HCT116 (cell line): ENCODE measurements around the gene OSBPL1A. TPM values are rescaled to one million over a fixed set of nuclear protein-coding genes. Genes with fewer than 3 reads are reported as not detected.

Experiments
- ATAC-seq: fragments of 200-7000 bp; cut with Tn5 transposase; 2 replicates; pipeline ENCODE4 v1.9.1; 2020; ENCODE audit warnings: mild to moderate bottlenecking, moderate library complexity
- BruUV-seq: library from RNA; stranded (reverse); fragments of 400-500 nt; replicated peaks from 2 replicates; lab custom pipeline; 2021; lab: Mats Ljungman, UMichigan
- CTCF ChIA-PET: fragments of 300-600 bp; sonication (Branson Sonifier 250); formaldehyde crosslinking; loops from one replicate; lab custom pipeline; 2021; ENCODE audit warnings: antibody characterized with exemption; lab: Charles Lee
- POLR2A ChIA-PET: fragments of 300-600, 350-600 bp; sonication (Branson Sonifier 250); formaldehyde crosslinking; loops from one replicate; lab custom pipeline; 2021; ENCODE audit warnings: antibody characterized with exemption; lab: Charles Lee
- RAD21 ChIA-PET, 2 experiments: fragments of 300-600 bp; sonication (Branson Sonifier 250); formaldehyde crosslinking; loops; one replicate each; lab custom pipeline; 2023; ENCODE audit warnings: low total read pairs in 2 of 2; ENCODE audit not compliant: uncharacterized antibody in 2 of 2, unreplicated experiment in 2 of 2, low non-redundant PET in 1 of 2; lab: Charles Lee
- DNase-seq: peaks from one replicate; pipeline ENCODE4 v3.0.0-alpha.2; 2010; ENCODE audit warnings: low read depth, low spot score
- H2AFZ ChIP-seq: fragments of 200-600 bp; shearing (Covaris generic), sonication (generic); 2 replicates; pipeline ENCODE4 v1.6.1; 2017; ENCODE audit warnings: low read depth, mixed run types, mixed read lengths, antibody characterized with exemption, low read length; ENCODE audit not compliant: poor library complexity, severe bottlenecking
- H3K27ac ChIP-seq: 2 replicates; pipeline ENCODE4 v1.5.1; 2012; ENCODE audit warnings: low read depth, low read length
- H3K27me3 ChIP-seq: fragments of 200-600 bp; sonication (generic); 2 replicates; pipeline ENCODE4 v1.6.1; 2016; ENCODE audit warnings: mixed run types, low read length, mixed read lengths; ENCODE audit not compliant: insufficient read depth
- H3K36me3 ChIP-seq, 2 experiments: fragments of 200-500 bp in 1 of 2; fragments of 200-600 bp in 1 of 2; sonication (Bioruptor generic) in 1 of 2; sonication (generic) in 1 of 2; 2 replicates each; pipeline versions ENCODE4 v1.5.1 to v1.6.1; 2014 to 2016; ENCODE audit warnings: low read length in 2 of 2, inconsistent platforms in 1 of 2, mixed read lengths in 1 of 2, mixed run types in 1 of 2; ENCODE audit not compliant: insufficient read depth in 2 of 2, control insufficient read depth in 1 of 2
- H3K4me1 ChIP-seq, 2 experiments: fragments of 200-600 bp in 1 of 2; sonication (generic) in 1 of 2; 2 replicates each; pipeline versions ENCODE4 v1.5.1 to v1.6.1; 2012 to 2017; ENCODE audit warnings: low read length in 2 of 2, inconsistent platforms in 1 of 2, mild to moderate bottlenecking in 1 of 2, mixed read lengths in 1 of 2, mixed run types in 1 of 2, moderate library complexity in 1 of 2; ENCODE audit not compliant: insufficient read depth in 2 of 2, control insufficient read depth in 1 of 2
- H3K4me2 ChIP-seq: fragments of 200-600 bp; sonication (generic); 2 replicates; pipeline ENCODE4 v1.6.1; 2017; ENCODE audit warnings: mixed run types, low read length, mixed read lengths
- H3K4me3 ChIP-seq, 2 experiments: fragments of 200-600 bp in 1 of 2; sonication (generic) in 1 of 2; replicated peaks in 1 of 2; 2 replicates each; pipeline ENCODE4 v1.5.1; 2011 to 2016; ENCODE audit warnings: low read length in 2 of 2, control low read depth in 1 of 2, low read depth in 1 of 2, mild to moderate bottlenecking in 1 of 2, mixed read lengths in 1 of 2, mixed run types in 1 of 2
- H3K79me2 ChIP-seq: fragments of 200-600 bp; sonication (generic); 2 replicates; pipeline ENCODE4 v1.6.1; 2017; ENCODE audit warnings: mild to moderate bottlenecking, mixed run types, low read length, moderate library complexity, mixed read lengths; ENCODE audit not compliant: insufficient read depth
- H3K9ac ChIP-seq: fragments of 200-600 bp; sonication (generic); 2 replicates; pipeline ENCODE4 v1.6.1; 2016; ENCODE audit warnings: low read length, mixed read lengths
- H3K9me2 ChIP-seq: fragments of 200-600 bp; sonication (generic), shearing (Covaris generic); 2 replicates; pipeline ENCODE4 v1.6.1; 2017; ENCODE audit warnings: mixed run types, mild to moderate bottlenecking, moderate library complexity; ENCODE audit not compliant: insufficient read depth
- H3K9me3 ChIP-seq, 2 experiments: fragments of 200-500 bp in 1 of 2; fragments of 200-600 bp in 1 of 2; sonication (Bioruptor generic) in 1 of 2; sonication (generic) in 1 of 2; 2 replicates each; pipeline ENCODE4 v1.6.1; 2014 to 2017; ENCODE audit warnings: low read length in 2 of 2, mixed read lengths in 2 of 2, inconsistent platforms in 1 of 2, low read depth in 1 of 2, mild to moderate bottlenecking in 1 of 2, mixed run types in 1 of 2, moderate library complexity in 1 of 2; ENCODE audit not compliant: control insufficient read depth in 1 of 2, insufficient read depth in 1 of 2
- H4K20me1 ChIP-seq: fragments of 200-600 bp; sonication (generic), shearing (Covaris generic); 2 replicates; pipeline ENCODE4 v1.6.1; 2017; ENCODE audit warnings: mixed run types, mild to moderate bottlenecking, moderate library complexity; ENCODE audit not compliant: insufficient read depth
- ATF3 ChIP-seq: IDR thresholded peaks from 2 replicates; pipeline ENCODE4 v1.6.1; 2012
- CBX3 ChIP-seq: IDR thresholded peaks from 2 replicates; pipeline ENCODE4 v1.6.1; 2012; ENCODE audit warnings: low read depth
- CEBPB ChIP-seq: IDR thresholded peaks from 2 replicates; pipeline ENCODE4 v1.6.1; 2012; ENCODE audit warnings: low read depth
- CTCF ChIP-seq, 3 experiments: fragments of 200-600 bp in 1 of 3; sonication (generic) in 1 of 3; IDR thresholded peaks in 2 of 3; conservative IDR thresholded peaks in 1 of 3; 2 replicates each; pipeline ENCODE4 v1.5.1; 2012 to 2017; ENCODE audit warnings: low read depth in 2 of 3, low read length in 2 of 3, antibody characterized with exemption in 1 of 3, borderline replicate concordance in 1 of 3, control low read depth in 1 of 3, mild to moderate bottlenecking in 1 of 3, mixed read lengths in 1 of 3, mixed run types in 1 of 3, moderate library complexity in 1 of 3; ENCODE audit not compliant: insufficient read depth in 1 of 3
- EGR1 ChIP-seq: IDR thresholded peaks from 2 replicates; pipeline ENCODE4 v1.6.1; 2012; ENCODE audit warnings: low read depth
- ELF1 ChIP-seq: IDR thresholded peaks from 2 replicates; pipeline ENCODE4 v1.6.1; 2012; ENCODE audit warnings: low read depth, borderline replicate concordance
- EZH2 ChIP-seq: fragments of 200-600 bp; sonication (generic); IDR thresholded peaks from 2 replicates; pipeline ENCODE4 v1.6.1; 2017; ENCODE audit warnings: antibody characterized with exemption, mixed run types
- EZH2phosphoT487 ChIP-seq: fragments of 200-600 bp; IDR thresholded peaks from 2 replicates; pipeline ENCODE4 v1.6.1; 2018; ENCODE audit warnings: antibody characterized with exemption, borderline replicate concordance
- FOSL1 ChIP-seq: IDR thresholded peaks from 2 replicates; pipeline ENCODE4 v1.6.1; 2012; ENCODE audit warnings: low read depth
- JUND ChIP-seq: IDR thresholded peaks from 2 replicates; pipeline ENCODE4 v1.6.1; 2012
- MAX ChIP-seq: IDR thresholded peaks from 2 replicates; pipeline ENCODE4 v1.6.1; 2012
- POLR2A ChIP-seq: IDR thresholded peaks from 2 replicates; pipeline ENCODE4 v1.7.0; 2011; ENCODE audit warnings: borderline replicate concordance; ENCODE audit not compliant: insufficient read depth, insufficient read length; ENCODE audit errors: extremely low read depth
- POLR2AphosphoS5 ChIP-seq: IDR thresholded peaks from 2 replicates; pipeline ENCODE4 v1.6.1; 2011; ENCODE audit warnings: mild to moderate bottlenecking, low read depth, low read length, moderate library complexity
- RAD21 ChIP-seq: IDR thresholded peaks from 2 replicates; pipeline ENCODE4 v1.6.1; 2012; ENCODE audit warnings: low read depth, mild to moderate bottlenecking
- SIN3A ChIP-seq: IDR thresholded peaks from 2 replicates; pipeline ENCODE4 v1.6.1; 2012; ENCODE audit warnings: low read depth
- SP1 ChIP-seq: IDR thresholded peaks from 2 replicates; pipeline ENCODE4 v1.6.1; 2012; ENCODE audit warnings: low read depth
- SRF ChIP-seq: IDR thresholded peaks from 2 replicates; pipeline ENCODE4 v1.6.1; 2012; ENCODE audit warnings: low read depth
- ZNF274 ChIP-seq: fragments of 200-500 bp; sonication (Bioruptor generic); IDR thresholded peaks from 2 replicates; pipeline ENCODE4 v1.6.1; 2014; ENCODE audit warnings: mild to moderate bottlenecking, low read depth, low read length, inconsistent platforms
- intact Hi-C: fragments of 100-400 bp; cut with micrococcal nuclease; formaldehyde crosslinking; loops from 2 replicates; pipeline ENCODE4 v1.10.0; 2022
- total RNA-seq: library from RNA; stranded (reverse); gene quantifications from one replicate; pipeline ENCODE4 v1.2.1, GENCODE V29; 2021; ENCODE audit not compliant: unreplicated experiment

Gene OSBPL1A
- total RNA-seq, 1 experiment from 2014 or later: 18.9 TPM

GRCh38 chr18:24395049-24395795 lies 2.4 kb downstream of the OSBPL1A start:
- DNase-seq: no peak
- RAD21 ChIA-PET: no interaction called here
- Histone ChIP-seq H3K36me3 (no peaks in the 10 kb centered on the region), H3K79me2 (peaks cover 26% of the 10 kb centered on the region), H3K9ac (no peak overlapping the region), H3K27ac (no peak overlapping the region), H3K9me3 (no peaks in the 10 kb centered on the region), H2AFZ (no peak overlapping the region), H3K9me2 (no peaks in the 10 kb centered on the region), H3K4me2 (0 out of 2 replicates have a peak overlapping the region, but pooled peaks have one; percentile 0), H4K20me1 (no peaks in the 10 kb centered on the region), H3K27me3 (no peaks in the 10 kb centered on the region), H3K4me3 (no peak overlapping the region), H3K4me1 (peaks cover 33 to 48% of the 10 kb centered on the region in 2 experiments)
- intact Hi-C loops: no loop called here
- BruUV-seq: no TSS peak
- TF ChIP-seq FOSL1: no peak
- no peak for TF ChIP-seq JUND
- TF ChIP-seq ZNF274: no peak
- TF ChIP-seq MAX: no peak
- TF ChIP-seq RAD21: no peak
- CTCF ChIA-PET: interaction anchor here (0.9 kb wide), 1 partner anchor 35 kb away, joined by 3 read pairs; no protein-coding TSS in a partner anchor
- POLR2A ChIA-PET: no interaction called here
- ATAC-seq: no peak

GRCh38 chr18:24388957-24389356 lies 8.7 kb downstream of the OSBPL1A start:
- no peaks in the 10 kb centered on the region for H3K9me2 ChIP-seq
- DNase-seq (no peak), ATAC-seq (no peak)
- H2AFZ ChIP-seq: no peak overlapping the region
- ChIA-PET POLR2A (interaction anchor here (0.6 kb wide), 2 partner anchors 16 to 21 kb away, joined by 3 read pairs; no protein-coding TSS in a partner anchor), CTCF (interaction anchor here (1.0 kb wide), 1 partner anchor 45 kb away, joined by 3 read pairs; no protein-coding TSS in a partner anchor), RAD21 (no interaction called here)
- H3K36me3 ChIP-seq: no peaks in the 10 kb centered on the region
- H3K27ac ChIP-seq: no peak overlapping the region
- no peaks in the 10 kb centered on the region for H3K9me3 ChIP-seq
- no peak overlapping the region for H3K4me3 ChIP-seq
- TF ChIP-seq JUND (no peak), POLR2AphosphoS5 (no peak), EGR1 (no peak), ELF1 (no peak), CBX3 (no peak), SIN3A (no peak), EZH2phosphoT487 (no peak), SP1 (no peak), ATF3 (no peak), CEBPB (no peak), SRF (no peak), FOSL1 (no peak), EZH2 (no peak), POLR2A (no peak), CTCF (IDR thresholded peaks at IDR 0.05 in 2 of 3, conservative IDR thresholded peaks at IDR 0.05 in 1 of 3; ENCODE audit: borderline replicate concordance in 1 of 3, insufficient read depth in 1 of 3, low read depth in 2 of 3, low read length in 2 of 3) (no peak)
- BruUV-seq: no TSS peak
- H3K27me3 ChIP-seq: no peaks in the 10 kb centered on the region
- H3K79me2 ChIP-seq: peaks cover 4% of the 10 kb centered on the region; the same call in 1 of the 2 replicates
- intact Hi-C loops: no loop called here
- no peak overlapping the region for H3K4me2 ChIP-seq
- no peaks in the 10 kb centered on the region for H4K20me1 ChIP-seq
- H3K4me1 ChIP-seq: no peaks in the 10 kb centered on the region
- no peak overlapping the region for H3K9ac ChIP-seq
